K562 treated with DMSO at 1 percent for 12 hours (cell line): ENCODE data around the gene ADAM22. TPM values are rescaled to one million over a fixed set of nuclear protein-coding genes. Genes with fewer than 3 reads are reported as not detected.

ENCODE experiments used
- total RNA-seq: library from RNA; unstranded; fragments of 300-600 nt; gene quantifications from 2 replicates; pipeline ENCODE4 v1.2.3, GENCODE V29; 2022; ENCODE audit not compliant: insufficient read depth

Gene ADAM22
- 0.20 TPM in 1 of 2 replicates, not detected in the other for total RNA-seq

DNA sequence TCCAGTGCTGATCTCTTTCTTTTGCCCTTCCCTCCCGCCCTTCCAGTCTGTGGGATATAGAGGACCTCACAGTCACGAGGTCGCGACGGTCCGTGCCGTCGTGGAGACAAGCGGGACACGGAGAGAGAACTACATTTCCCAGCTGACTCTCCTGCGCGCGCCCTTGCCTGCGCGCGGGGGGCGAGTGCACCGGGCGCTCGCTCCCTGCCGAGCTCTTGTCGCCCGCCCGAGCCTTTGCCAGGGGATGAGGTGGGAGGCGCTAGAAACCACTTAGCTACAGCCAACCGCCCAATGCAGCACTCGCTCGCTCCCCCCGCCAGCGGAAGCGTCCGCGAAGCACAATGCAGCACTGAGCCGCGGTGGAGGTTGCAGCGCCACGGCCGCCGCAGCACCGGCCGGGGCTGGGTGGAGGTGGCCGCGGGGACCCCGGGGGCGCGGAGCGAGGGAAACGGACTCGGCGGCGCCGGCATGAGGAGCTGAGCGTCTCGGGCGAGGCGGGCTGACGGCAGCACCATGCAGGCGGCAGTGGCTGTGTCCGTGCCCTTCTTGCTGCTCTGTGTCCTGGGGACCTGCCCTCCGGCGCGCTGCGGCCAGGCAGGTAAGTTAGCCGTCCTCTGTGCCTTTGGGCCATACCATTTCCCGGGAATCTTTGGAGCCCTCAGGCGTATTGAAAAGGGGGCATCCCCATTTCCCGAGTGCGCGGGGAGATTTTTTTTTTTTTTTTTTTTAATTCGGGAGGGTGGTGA is at the start of gene ADAM22:
Gene ADAM22, plus strand, starts transcription at position 299 of the 746 bp plus-strand sequence. Its CDS starts 215 bp downstream, at position 514.

GRCh38 chr7:88219781-88220747 is 286.0 kb downstream of the ADAM22 start, which contains the start of gene SRI:
TSS of gene SRI (minus strand) at chr7:88220038. CDS start at chr7:88220026, 12 bp downstream.

Other genes with a start within 250 kb of the ADAM22 start
- gene SLC25A40, start 57.9 kb upstream of the ADAM22 start, total RNA-seq: 6.6 and 24.8 TPM in 2 replicates
- gene DBF4, start 57.8 kb upstream of the ADAM22 start, total RNA-seq: 11.9 and 40.8 TPM in 2 replicates